HepG2 (cell line): ENCODE results near the gene ZNF575. TPM values are rescaled to one million over a fixed set of nuclear protein-coding genes. Genes with fewer than 3 reads are reported as not detected.
A peak's percentile ranks its signal among the peaks of the same experiment; 100 is the strongest.

Source experiments
- FOXO1 ChIP-seq: sonication (generic); formaldehyde crosslinking; IDR thresholded peaks from 2 replicates; pipeline ENCODE4 v1.4.0; 2020; ENCODE audit warnings: missing genetic modification reagents
- IRX3 ChIP-seq: sonication (generic); formaldehyde crosslinking; IDR thresholded peaks from 2 replicates; pipeline ENCODE4 v1.8.1; 2023; ENCODE audit warnings: mild to moderate bottlenecking, low read depth, missing genetic modification reagents, borderline replicate concordance
- KDM6A ChIP-seq: IDR thresholded peaks from 2 replicates; pipeline ENCODE4 v1.6.1; 2016; ENCODE audit warnings: low read depth
- PCBP1 ChIP-seq: fragments of 200-400 bp; formaldehyde crosslinking; IDR thresholded peaks from 2 replicates; pipeline ENCODE4 v1.6.1; 2017; ENCODE audit warnings: mild to moderate bottlenecking, low read depth, low read length, borderline replicate concordance
- PHF21A ChIP-seq: sonication (generic); formaldehyde crosslinking; IDR thresholded peaks from 2 replicates; pipeline ENCODE4 v1.5.0; 2020; ENCODE audit warnings: mild to moderate bottlenecking, missing genetic modification reagents
- PITX1 ChIP-seq: sonication (generic); formaldehyde crosslinking; IDR thresholded peaks from 2 replicates; pipeline ENCODE4 v1.5.1; 2020; ENCODE audit warnings: mild to moderate bottlenecking, missing genetic modification reagents
- SNAI1 ChIP-seq: sonication (generic); formaldehyde crosslinking; IDR thresholded peaks from 2 replicates; pipeline ENCODE4 v1.5.0; 2020; ENCODE audit warnings: mild to moderate bottlenecking, missing genetic modification reagents, borderline replicate concordance
- TAF1 ChIP-seq: sonication (generic); formaldehyde crosslinking; IDR thresholded peaks from 2 replicates; pipeline ENCODE4 v1.4.0; 2020; ENCODE audit warnings: missing genetic modification reagents
- ZBTB7B ChIP-seq: sonication (generic); formaldehyde crosslinking; IDR thresholded peaks from 2 replicates; pipeline ENCODE4 v1.4.0; 2020; ENCODE audit warnings: missing genetic modification reagents
- ZNF124 ChIP-seq: sonication (generic); formaldehyde crosslinking; IDR thresholded peaks from 2 replicates; pipeline ENCODE4 v1.4.0; 2020; ENCODE audit warnings: missing genetic modification reagents
- ZNF3 ChIP-seq: IDR thresholded peaks from 2 replicates; pipeline ENCODE4 v1.7.0; 2017; ENCODE audit warnings: inconsistent platforms
- ZNF431 ChIP-seq: sonication (generic); formaldehyde crosslinking; IDR thresholded peaks from 2 replicates; pipeline ENCODE4 v1.9.0; 2022; ENCODE audit warnings: missing genetic modification reagents, low read depth, mild to moderate bottlenecking, borderline replicate concordance
- ZNF547 ChIP-seq: sonication (generic); formaldehyde crosslinking; IDR thresholded peaks from 2 replicates; pipeline ENCODE4 v1.5.1; 2020; ENCODE audit warnings: mild to moderate bottlenecking, missing genetic modification reagents
- ZSCAN12 ChIP-seq: sonication (generic); formaldehyde crosslinking; IDR thresholded peaks from 2 replicates; pipeline ENCODE4 v1.9.0; 2021; ENCODE audit warnings: mild to moderate bottlenecking, missing genetic modification reagents
- polyA plus RNA-seq, 8 experiments: library from polyadenylated mRNA; depleted of rRNA in 3 of 8; stranded (reverse) in 7 of 8; unstranded in 1 of 8; fragments of >200 nt; fragmentation: Illumina TruSeq in 4 of 8; extraction: Trizol in 4 of 8; gene quantifications; 2 replicates each; pipeline versions ENCODE4 v1.2.1 to v1.2.3, GENCODE V29; 2011 to 2016; ENCODE audit warnings: low read depth in 4 of 8, missing spikeins in 1 of 8, mixed read lengths in 1 of 8; ENCODE audit not compliant: insufficient read depth in 1 of 8
- total RNA-seq, 5 experiments: library from RNA; depleted of rRNA; stranded (reverse); fragments of >200 nt; fragmentation: Illumina TruSeq; extraction: Trizol; gene quantifications; 2 replicates each; pipeline ENCODE4 v1.2.3, GENCODE V29; 2016; ENCODE audit warnings: low read depth in 1 of 5
- TF ChIP-seq, protein P1 (sequence below): IDR thresholded peaks from 2 replicates; pipeline ENCODE4 v1.6.1; 2016; ENCODE audit warnings: missing genetic modification reagents, missing compliant biosample characterization
- TF ChIP-seq, protein P2 (sequence below): sonication (generic); formaldehyde crosslinking; IDR thresholded peaks from 2 replicates; pipeline ENCODE4 v1.4.0; 2020; ENCODE audit warnings: missing genetic modification reagents
- TF ChIP-seq, protein P3 (sequence below): sonication (generic); formaldehyde crosslinking; IDR thresholded peaks from 2 replicates; pipeline ENCODE4 v1.9.0; 2022; ENCODE audit warnings: low read depth, missing genetic modification reagents

Gene ZNF575
- total and polyA plus RNA-seq, 2 of the 13 experiments (the other 11 are each of a cell fraction or from before 2014, with no cell fraction given): 0.17 to 0.27 TPM

DNA sequence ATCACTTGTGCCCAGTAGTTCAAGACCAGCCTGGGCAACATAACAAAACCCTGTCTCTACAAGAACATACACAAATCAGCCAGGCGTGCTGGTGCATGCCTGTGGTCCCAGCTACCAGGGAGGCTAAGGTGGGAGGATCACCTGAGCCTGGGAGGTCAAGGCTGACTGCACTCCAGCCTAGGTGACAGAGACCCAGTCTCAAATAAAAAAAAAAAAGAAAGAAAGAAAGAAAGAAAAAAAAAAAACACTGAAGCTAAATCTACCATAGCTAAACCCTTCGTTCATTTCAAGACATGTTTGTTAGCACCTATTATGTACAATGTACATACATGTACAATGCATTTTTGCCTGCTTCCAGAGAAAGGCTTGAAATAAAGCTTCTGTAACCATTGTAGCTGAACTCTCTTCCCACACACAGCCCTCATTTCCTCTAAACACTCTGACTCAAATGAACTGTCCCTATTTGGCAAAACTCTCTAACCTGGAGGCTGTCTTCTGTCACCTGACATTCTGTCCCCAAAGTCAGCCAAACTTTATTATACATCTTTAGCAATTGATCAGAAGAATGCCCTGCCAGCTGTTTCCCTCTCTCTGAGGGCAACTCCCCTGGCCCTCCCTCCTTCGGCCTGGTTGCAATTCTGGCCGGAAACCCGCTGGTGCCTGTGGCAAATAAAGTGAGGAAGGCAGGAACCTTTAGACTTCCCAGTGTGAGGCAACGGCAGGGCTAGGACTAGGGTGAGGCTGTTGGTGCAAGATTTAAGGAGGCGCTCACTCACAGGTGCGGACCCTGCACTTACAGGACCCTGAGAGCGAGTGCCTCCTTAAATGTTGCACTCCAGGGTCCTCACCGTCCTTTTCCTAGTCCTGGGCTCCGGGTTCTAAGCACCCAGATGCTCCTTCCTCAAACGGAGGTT, 7.8 kb upstream of the ZNF575 start (continued):
- TF ChIP-seq PITX1 (CRISPR knock-in tag) (0 out of 2 replicates have a peak, but pooled peaks have one; percentile 16), IRX3 (no peak), ZNF431 (no peak), ZNF3 (CRISPR knock-in tag) (no peak), ZSCAN12 (CRISPR knock-in tag) (no peak), ZNF124 (CRISPR knock-in tag) (0 out of 2 replicates have a peak, but pooled peaks have one; percentile 71), TAF1 (CRISPR knock-in tag) (peak; percentile 39; the same call in 1 of the 2 replicates), FOXO1 (peak; percentile 36; the same call in 1 of the 2 replicates), PHF21A (CRISPR knock-in tag) (peak; percentile 80; the same call in 1 of the 2 replicates), ZNF547 (no peak), ZBTB7B (CRISPR knock-in tag) (peak; percentile 65; the same call in 1 of the 2 replicates), KDM6A (peak; percentile 53), PCBP1 (no peak), SNAI1 (CRISPR knock-in tag) (0 out of 2 replicates have a peak, but pooled peaks have one; percentile 48)
- TF ChIP-seq, protein P1, sequence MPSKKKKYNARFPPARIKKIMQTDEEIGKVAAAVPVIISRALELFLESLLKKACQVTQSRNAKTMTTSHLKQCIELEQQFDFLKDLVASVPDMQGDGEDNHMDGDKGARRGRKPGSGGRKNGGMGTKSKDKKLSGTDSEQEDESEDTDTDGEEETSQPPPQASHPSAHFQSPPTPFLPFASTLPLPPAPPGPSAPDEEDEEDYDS: peak; percentile 82
- TF ChIP-seq, protein P2, sequence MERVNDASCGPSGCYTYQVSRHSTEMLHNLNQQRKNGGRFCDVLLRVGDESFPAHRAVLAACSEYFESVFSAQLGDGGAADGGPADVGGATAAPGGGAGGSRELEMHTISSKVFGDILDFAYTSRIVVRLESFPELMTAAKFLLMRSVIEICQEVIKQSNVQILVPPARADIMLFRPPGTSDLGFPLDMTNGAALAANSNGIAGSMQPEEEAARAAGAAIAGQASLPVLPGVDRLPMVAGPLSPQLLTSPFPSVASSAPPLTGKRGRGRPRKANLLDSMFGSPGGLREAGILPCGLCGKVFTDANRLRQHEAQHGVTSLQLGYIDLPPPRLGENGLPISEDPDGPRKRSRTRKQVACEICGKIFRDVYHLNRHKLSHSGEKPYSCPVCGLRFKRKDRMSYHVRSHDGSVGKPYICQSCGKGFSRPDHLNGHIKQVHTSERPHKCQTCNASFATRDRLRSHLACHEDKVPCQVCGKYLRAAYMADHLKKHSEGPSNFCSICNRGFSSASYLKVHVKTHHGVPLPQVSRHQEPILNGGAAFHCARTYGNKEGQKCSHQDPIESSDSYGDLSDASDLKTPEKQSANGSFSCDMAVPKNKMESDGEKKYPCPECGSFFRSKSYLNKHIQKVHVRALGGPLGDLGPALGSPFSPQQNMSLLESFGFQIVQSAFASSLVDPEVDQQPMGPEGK (CRISPR knock-in tag): peak; percentile 46; the same call in 1 of the 2 replicates
- TF ChIP-seq, protein P3, sequence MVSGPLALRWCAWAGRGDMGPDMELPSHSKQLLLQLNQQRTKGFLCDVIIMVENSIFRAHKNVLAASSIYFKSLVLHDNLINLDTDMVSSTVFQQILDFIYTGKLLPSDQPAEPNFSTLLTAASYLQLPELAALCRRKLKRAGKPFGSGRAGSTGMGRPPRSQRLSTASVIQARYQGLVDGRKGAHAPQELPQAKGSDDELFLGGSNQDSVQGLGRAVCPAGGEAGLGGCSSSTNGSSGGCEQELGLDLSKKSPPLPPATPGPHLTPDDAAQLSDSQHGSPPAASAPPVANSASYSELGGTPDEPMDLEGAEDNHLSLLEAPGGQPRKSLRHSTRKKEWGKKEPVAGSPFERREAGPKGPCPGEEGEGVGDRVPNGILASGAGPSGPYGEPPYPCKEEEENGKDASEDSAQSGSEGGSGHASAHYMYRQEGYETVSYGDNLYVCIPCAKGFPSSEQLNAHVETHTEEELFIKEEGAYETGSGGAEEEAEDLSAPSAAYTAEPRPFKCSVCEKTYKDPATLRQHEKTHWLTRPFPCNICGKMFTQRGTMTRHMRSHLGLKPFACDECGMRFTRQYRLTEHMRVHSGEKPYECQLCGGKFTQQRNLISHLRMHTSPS: peak; percentile 74
